A549 treated with AZD9567 at 1 μM for 4 hours (cell line): ENCODE data around the gene ATP11B. TPM values are rescaled to one million over a fixed set of nuclear protein-coding genes. Genes with fewer than 3 reads are reported as not detected.

Source experiments
- total RNA-seq: library from RNA; stranded (reverse); fragments of 200-300 nt; extraction: Qiagen RNA extraction; gene quantifications from 5 replicates; pipeline ENCODE4 v1.2.3, GENCODE V29; 2022; ENCODE audit not compliant: insufficient read depth

ATP11B gene
- total RNA-seq: 8.5 to 21.5 TPM (median 12.8 TPM) in 5 replicates

GRCh38 chr3:182792901-182793662, at the start of gene ATP11B:
ATP11B (plus strand) TSS chr3:182793504; CDS start chr3:182793760, 256 bp downstream.

Other genes starting within 250 kb of the ATP11B start
- gene DCUN1D1, start 187.0 kb downstream of the ATP11B start, total RNA-seq: 14.2 to 22.1 TPM (median 18.1 TPM) in 5 replicates